C4-2B (cell line): ENCODE measurements around the gene UVRAG.

ENCODE experiments used
- CTCF ChIP-seq: fragments of 450-650 bp; conservative IDR thresholded peaks from 2 replicates; pipeline ENCODE4 v1.5.1; 2017; ENCODE audit warnings: mild to moderate bottlenecking
- ZFX ChIP-seq: fragments of 450-650 bp; IDR thresholded peaks from 2 replicates; pipeline ENCODE4 v1.6.1; 2017

DNA sequence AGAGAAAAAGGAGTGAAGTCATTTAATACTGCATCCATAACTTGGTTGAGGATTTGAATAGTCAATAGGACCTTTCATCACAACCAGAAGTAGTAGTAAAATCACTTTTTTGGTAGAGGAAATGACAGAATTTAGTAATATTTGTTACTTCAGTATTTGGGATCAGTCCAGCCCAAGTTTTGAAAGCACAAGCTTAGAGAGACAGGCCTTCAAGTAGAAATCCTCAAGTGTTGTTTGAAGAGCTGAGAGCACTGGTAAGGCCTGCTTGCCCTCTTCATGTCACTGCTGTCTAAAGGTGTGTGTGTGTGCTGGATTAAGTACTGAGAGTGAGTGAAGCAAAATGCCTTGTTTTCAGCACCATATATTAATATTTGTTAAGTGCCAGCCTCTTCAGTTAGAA is 254.0 kb downstream of the UVRAG start:
- TF ChIP-seq ZFX = no peak
- TF ChIP-seq CTCF = no peak
